Measurements from ENCODE around the gene RNF214. TPM values are rescaled to one million over a fixed set of nuclear protein-coding genes. Genes with fewer than 3 reads are reported as not detected.

Gene RNF214
- total RNA-seq, 1 donor from 2014 or later, result 43.0 TPM

DNA sequence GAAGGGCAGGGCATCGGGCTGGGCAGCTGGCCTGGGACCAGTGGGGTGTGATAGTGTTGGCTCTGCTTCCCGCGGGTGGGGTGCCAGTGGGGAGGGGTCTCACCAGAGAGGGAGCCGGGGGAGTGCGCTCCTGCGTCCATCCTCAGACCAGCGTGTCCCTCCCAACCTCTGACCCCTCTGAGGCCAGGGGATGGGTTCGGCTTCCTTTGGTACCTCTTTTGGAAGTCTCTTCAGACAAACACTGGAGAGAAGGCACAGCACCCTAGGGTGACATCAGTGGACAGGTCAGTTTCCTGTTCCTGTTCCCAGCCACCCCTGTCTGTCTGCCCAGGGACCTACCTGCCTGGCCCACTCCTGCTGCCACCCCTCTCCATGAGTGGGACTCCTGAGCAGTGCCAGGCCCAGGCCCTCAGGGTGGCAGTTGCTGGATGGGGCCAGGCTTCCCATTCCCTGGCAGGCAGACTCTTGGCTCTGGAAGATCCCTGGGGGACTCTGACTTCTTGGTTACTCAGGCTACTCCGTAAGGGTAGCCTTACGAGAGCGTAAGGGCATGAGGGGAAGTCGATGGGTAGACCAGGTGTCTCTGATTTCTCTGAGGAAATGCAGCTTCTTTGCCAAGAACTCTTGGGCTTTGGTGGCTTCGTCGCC lies 30.7 kb upstream of the RNF214 start:
- H3K4me1 Mint-ChIP-seq (ENCODE audit: low read depth, unreplicated experiment), result peaks cover 21% of the 10 kb centered on the region
- DNase-seq, result no peak
- TF ChIP-seq, protein P1, sequence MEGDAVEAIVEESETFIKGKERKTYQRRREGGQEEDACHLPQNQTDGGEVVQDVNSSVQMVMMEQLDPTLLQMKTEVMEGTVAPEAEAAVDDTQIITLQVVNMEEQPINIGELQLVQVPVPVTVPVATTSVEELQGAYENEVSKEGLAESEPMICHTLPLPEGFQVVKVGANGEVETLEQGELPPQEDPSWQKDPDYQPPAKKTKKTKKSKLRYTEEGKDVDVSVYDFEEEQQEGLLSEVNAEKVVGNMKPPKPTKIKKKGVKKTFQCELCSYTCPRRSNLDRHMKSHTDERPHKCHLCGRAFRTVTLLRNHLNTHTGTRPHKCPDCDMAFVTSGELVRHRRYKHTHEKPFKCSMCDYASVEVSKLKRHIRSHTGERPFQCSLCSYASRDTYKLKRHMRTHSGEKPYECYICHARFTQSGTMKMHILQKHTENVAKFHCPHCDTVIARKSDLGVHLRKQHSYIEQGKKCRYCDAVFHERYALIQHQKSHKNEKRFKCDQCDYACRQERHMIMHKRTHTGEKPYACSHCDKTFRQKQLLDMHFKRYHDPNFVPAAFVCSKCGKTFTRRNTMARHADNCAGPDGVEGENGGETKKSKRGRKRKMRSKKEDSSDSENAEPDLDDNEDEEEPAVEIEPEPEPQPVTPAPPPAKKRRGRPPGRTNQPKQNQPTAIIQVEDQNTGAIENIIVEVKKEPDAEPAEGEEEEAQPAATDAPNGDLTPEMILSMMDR (IDR thresholded peaks at IDR 0.05; ENCODE audit: partially characterized antibody, unreplicated experiment), result no peak
- no peaks in the 10 kb centered on the region for H3K36me3 Mint-ChIP-seq (ENCODE audit: unreplicated experiment)
- H3K27ac Mint-ChIP-seq (ENCODE audit: unreplicated experiment), result no peak overlapping the region
- no peak overlapping the region for H3K4me3 Mint-ChIP-seq (ENCODE audit: unreplicated experiment)
- peaks cover 5% of the 10 kb centered on the region for H3K9me3 Mint-ChIP-seq (ENCODE audit: unreplicated experiment)
- peaks cover 6% of the 10 kb centered on the region for H3K27me3 Mint-ChIP-seq (ENCODE audit: unreplicated experiment)

DNA sequence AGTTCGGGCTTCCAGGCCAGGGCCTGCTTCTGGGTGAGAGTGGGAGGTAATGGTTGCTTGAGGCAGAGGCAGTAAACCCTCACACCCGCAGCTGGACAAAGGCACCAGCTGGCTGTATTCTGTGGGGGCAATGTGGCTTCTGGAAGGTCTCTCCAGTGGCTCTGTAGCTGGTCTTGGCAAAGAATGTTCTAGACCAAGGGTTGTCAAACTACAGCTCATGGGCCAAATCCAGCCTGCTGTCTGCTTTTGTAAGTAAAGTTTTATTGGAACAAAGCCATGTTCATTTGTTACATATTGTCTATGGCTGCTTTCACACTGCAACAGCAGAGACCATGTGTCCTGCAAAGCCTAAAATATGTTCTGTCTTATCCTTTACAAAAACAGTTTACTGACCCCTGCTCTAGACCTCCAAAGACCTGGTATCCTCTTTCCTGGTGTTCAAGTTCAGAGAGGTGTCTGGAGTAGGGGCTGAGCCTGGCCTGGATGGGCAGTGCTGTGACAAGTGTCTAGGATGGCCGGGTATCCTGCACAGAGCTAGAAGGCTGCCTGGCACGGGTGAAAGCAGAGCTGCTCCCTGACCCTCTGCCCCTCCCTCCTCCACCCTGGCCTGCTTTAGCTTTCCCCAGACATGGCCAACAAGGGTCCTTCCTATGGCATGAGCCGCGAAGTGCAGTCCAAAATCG lies 29.9 kb upstream of the RNF214 start:
- Mint-ChIP-seq H3K4me1 (ENCODE audit: low read depth, unreplicated experiment) (peaks cover 21% of the 10 kb centered on the region), H3K36me3 (ENCODE audit: unreplicated experiment) (no peaks in the 10 kb centered on the region), H3K9me3 (ENCODE audit: unreplicated experiment) (peaks cover 5% of the 10 kb centered on the region), H3K4me3 (ENCODE audit: unreplicated experiment) (no peak overlapping the region), H3K27me3 (ENCODE audit: unreplicated experiment) (peaks cover 2% of the 10 kb centered on the region), H3K27ac (ENCODE audit: unreplicated experiment) (no peak overlapping the region)
- DNase-seq, result no peak
- TF ChIP-seq, protein P1 (IDR thresholded peaks at IDR 0.05; ENCODE audit: partially characterized antibody, unreplicated experiment), result no peak

DNA sequence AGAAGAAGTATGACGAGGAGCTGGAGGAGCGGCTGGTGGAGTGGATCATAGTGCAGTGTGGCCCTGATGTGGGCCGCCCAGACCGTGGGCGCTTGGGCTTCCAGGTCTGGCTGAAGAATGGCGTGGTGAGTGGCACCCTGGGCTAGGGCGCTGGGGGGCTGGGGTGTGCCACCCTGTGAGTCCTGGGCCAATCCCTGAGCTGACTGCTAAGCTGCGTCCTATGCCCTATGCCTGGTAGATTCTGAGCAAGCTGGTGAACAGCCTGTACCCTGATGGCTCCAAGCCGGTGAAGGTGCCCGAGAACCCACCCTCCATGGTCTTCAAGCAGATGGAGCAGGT lies 29.4 kb upstream of the RNF214 start:
- Mint-ChIP-seq H3K9me3 (ENCODE audit: unreplicated experiment) (peaks cover 5% of the 10 kb centered on the region), H3K27ac (ENCODE audit: unreplicated experiment) (no peak overlapping the region), H3K4me3 (ENCODE audit: unreplicated experiment) (no peak overlapping the region), H3K36me3 (ENCODE audit: unreplicated experiment) (no peaks in the 10 kb centered on the region), H3K27me3 (ENCODE audit: unreplicated experiment) (no peaks in the 10 kb centered on the region), H3K4me1 (ENCODE audit: low read depth, unreplicated experiment) (peaks cover 21% of the 10 kb centered on the region)
- TF ChIP-seq, protein P1 (IDR thresholded peaks at IDR 0.05; ENCODE audit: partially characterized antibody, unreplicated experiment), result no peak
- no peak for DNase-seq

DNA sequence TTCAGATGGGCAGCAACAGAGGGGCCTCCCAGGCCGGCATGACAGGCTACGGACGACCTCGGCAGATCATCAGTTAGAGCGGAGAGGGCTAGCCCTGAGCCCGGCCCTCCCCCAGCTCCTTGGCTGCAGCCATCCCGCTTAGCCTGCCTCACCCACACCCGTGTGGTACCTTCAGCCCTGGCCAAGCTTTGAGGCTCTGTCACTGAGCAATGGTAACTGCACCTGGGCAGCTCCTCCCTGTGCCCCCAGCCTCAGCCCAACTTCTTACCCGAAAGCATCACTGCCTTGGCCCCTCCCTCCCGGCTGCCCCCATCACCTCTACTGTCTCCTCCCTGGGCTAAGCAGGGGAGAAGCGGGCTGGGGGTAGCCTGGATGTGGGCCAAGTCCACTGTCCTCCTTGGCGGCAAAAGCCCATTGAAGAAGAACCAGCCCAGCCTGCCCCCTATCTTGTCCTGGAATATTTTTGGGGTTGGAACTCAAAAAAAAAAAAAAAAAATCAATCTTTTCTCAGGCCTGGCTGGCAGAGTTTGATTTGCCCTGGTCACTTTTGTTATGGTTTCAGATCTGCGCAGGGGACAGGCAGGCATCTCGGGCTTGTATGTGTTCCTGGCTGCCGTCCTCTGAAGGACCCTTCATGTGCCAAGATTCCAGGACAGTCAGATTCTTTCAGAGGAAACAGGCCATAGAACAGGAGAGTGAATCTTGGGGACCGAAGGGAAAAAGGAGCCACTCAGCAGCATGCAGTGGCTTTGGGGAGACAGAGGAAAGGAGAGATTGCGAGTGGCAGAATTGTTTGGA lies 28.0 kb upstream of the RNF214 start:
- Mint-ChIP-seq H3K36me3 (ENCODE audit: unreplicated experiment) (peaks cover 4% of the 10 kb centered on the region), H3K27me3 (ENCODE audit: unreplicated experiment) (peaks cover 2% of the 10 kb centered on the region), H3K4me1 (ENCODE audit: low read depth, unreplicated experiment) (peaks cover 21% of the 10 kb centered on the region), H3K27ac (ENCODE audit: unreplicated experiment) (peak overlapping the region; percentile 62), H3K9me3 (ENCODE audit: unreplicated experiment) (peaks cover 5% of the 10 kb centered on the region), H3K4me3 (ENCODE audit: unreplicated experiment) (peak overlapping the region; percentile 41)
- DNase-seq, result no peak
- TF ChIP-seq, protein P1 (IDR thresholded peaks at IDR 0.05; ENCODE audit: partially characterized antibody, unreplicated experiment), result no peak

All from glutamatergic neuron (in vitro differentiated cells).